ENCODE measurements around the gene FAM43A. TPM values are rescaled to one million over a fixed set of nuclear protein-coding genes. Genes with fewer than 3 reads are reported as not detected.

FAM43A gene
- total RNA-seq, 1 donor from 2014 or later, result 0.12 TPM

DNA sequence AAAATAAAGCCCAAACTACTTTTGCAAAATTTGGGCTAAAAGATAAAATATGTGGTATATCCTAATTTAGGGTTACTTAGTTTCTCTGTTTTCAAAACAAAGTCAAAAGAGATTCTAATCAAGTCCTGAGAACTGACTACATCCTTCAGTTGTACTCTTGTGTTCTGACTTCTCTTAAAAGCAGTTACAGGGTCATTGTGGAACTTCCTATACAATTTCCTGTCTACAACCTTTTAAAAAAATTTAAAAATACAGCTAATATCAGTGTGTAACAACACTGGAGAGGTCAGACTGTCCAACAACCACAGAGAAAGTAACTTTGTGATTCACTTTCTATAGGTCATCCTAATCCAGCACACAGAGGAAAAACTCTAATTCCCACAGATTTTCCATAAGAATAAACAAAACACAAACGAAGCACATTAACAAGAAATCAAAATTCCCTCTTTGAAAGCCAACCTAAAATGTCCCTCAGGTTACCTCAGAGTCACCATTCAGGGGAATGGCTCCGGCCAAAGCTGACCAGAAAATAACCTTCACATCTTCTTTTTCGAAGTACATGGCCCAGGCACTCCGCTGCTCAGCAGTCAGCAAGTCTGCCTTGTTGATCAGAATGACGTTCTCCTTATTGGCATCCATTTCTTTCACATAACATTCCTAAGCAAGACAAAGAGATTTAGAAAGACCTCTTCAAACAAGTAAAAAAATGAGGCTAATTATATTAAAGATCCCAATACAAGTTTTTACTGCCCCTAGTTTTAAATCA, 27.0 kb upstream of the FAM43A start:
- H3K36me3 Mint-ChIP-seq (ENCODE audit: insufficient read depth), result peaks cover 32% of the 10 kb centered on the region
- no peaks in the 10 kb centered on the region for H3K27me3 Mint-ChIP-seq
- no peaks in the 10 kb centered on the region for H3K9me3 Mint-ChIP-seq (ENCODE audit: low read depth)

DNA sequence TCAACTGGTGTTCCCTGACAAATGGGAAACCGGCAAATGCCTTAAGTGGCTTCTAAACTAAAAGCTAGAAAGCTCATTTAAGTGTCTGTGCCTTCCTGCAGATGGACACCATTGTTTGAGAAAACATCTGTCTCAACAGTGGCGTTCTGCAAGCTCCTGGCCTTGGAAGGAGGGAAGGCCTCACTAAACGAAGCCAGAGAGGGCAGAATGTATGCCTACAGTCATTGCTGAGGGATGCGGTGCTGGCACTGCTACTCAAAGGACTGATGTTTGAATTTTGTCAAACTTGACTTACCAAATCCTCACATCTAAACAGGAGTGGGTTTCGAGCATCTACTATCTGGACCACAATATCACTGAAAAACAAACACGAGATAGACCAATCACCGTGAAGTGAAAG, 25.9 kb upstream of the FAM43A start:
- no peak for DNase-seq (ENCODE audit: low spot score, unreplicated experiment)
- TF ChIP-seq, protein P1, sequence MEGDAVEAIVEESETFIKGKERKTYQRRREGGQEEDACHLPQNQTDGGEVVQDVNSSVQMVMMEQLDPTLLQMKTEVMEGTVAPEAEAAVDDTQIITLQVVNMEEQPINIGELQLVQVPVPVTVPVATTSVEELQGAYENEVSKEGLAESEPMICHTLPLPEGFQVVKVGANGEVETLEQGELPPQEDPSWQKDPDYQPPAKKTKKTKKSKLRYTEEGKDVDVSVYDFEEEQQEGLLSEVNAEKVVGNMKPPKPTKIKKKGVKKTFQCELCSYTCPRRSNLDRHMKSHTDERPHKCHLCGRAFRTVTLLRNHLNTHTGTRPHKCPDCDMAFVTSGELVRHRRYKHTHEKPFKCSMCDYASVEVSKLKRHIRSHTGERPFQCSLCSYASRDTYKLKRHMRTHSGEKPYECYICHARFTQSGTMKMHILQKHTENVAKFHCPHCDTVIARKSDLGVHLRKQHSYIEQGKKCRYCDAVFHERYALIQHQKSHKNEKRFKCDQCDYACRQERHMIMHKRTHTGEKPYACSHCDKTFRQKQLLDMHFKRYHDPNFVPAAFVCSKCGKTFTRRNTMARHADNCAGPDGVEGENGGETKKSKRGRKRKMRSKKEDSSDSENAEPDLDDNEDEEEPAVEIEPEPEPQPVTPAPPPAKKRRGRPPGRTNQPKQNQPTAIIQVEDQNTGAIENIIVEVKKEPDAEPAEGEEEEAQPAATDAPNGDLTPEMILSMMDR (IDR thresholded peaks at IDR 0.05; ENCODE audit: unreplicated experiment), result no peak
- H3K27ac Mint-ChIP-seq, result no peak overlapping the region
- no peaks in the 10 kb centered on the region for H3K27me3 Mint-ChIP-seq
- peaks cover 28% of the 10 kb centered on the region for H3K36me3 Mint-ChIP-seq (ENCODE audit: insufficient read depth)
- no peaks in the 10 kb centered on the region for H3K4me1 Mint-ChIP-seq (ENCODE audit: low read depth)
- no peaks in the 10 kb centered on the region for H3K9me3 Mint-ChIP-seq (ENCODE audit: low read depth)
- H3K4me3 Mint-ChIP-seq (ENCODE audit: low read depth), result no peak overlapping the region

More for the DNA sequence above, 27.0 kb upstream of the FAM43A start:
- Mint-ChIP-seq H3K27ac (no peak overlapping the region), H3K4me3 (ENCODE audit: low read depth) (no peak overlapping the region), H3K4me1 (ENCODE audit: low read depth) (no peaks in the 10 kb centered on the region)
- TF ChIP-seq, protein P1 (IDR thresholded peaks at IDR 0.05; ENCODE audit: unreplicated experiment), result no peak
- no peak for DNase-seq (ENCODE audit: low spot score, unreplicated experiment)

DNA sequence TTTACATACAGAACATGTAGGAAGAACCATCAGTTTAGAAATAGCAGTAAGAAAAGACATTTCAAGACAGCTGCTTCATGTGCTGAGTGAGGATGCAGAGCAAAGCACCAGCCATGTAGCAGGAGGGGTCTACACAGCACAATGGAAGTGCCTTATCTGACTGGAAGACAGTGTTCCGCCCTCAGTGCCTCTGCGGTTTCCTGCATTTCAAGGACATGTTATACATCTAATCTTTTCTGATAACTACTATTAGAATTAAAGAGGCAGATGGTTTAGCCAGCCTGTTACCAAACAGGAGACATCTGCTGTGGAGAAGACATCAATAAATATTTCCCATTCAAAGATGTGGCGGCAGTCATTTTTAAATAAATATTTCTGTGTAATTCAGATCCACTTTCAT, 24.3 kb upstream of the FAM43A start:
- H3K27me3 Mint-ChIP-seq, result no peaks in the 10 kb centered on the region
- peaks cover 33% of the 10 kb centered on the region for H3K36me3 Mint-ChIP-seq (ENCODE audit: insufficient read depth)
- H3K27ac Mint-ChIP-seq, result no peak overlapping the region
- DNase-seq (ENCODE audit: low spot score, unreplicated experiment), result no peak
- no peaks in the 10 kb centered on the region for H3K9me3 Mint-ChIP-seq (ENCODE audit: low read depth)
- H3K4me1 Mint-ChIP-seq (ENCODE audit: low read depth), result no peaks in the 10 kb centered on the region
- TF ChIP-seq, protein P1 (IDR thresholded peaks at IDR 0.05; ENCODE audit: unreplicated experiment), result no peak
- no peak overlapping the region for H3K4me3 Mint-ChIP-seq (ENCODE audit: low read depth)

DNA sequence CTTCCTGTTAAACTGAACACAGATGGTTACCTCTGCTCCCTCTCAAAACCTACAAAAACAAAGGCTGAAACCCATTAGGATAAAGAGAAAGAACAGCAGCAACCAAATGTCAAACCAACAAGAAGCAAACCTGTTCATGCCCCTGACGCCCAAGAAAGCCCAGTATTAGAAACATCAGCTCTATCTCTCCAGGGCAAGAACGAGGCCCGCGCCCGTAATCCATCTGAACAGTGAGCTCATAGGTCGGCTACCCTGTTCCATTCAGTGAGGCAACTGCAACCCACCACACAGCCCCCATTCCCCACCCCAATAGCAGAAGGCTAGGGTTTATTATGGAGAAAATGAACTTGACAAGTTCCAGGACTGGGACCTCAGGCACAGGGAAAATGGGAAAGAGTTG, 23.7 kb upstream of the FAM43A start:
- H3K4me3 Mint-ChIP-seq (ENCODE audit: low read depth), result no peak overlapping the region
- DNase-seq (ENCODE audit: low spot score, unreplicated experiment), result no peak
- no peaks in the 10 kb centered on the region for H3K4me1 Mint-ChIP-seq (ENCODE audit: low read depth)
- H3K36me3 Mint-ChIP-seq (ENCODE audit: insufficient read depth), result peaks cover 31% of the 10 kb centered on the region
- no peaks in the 10 kb centered on the region for H3K27me3 Mint-ChIP-seq
- H3K27ac Mint-ChIP-seq, result no peak overlapping the region
- TF ChIP-seq, protein P1 (IDR thresholded peaks at IDR 0.05; ENCODE audit: unreplicated experiment), result no peak
- no peaks in the 10 kb centered on the region for H3K9me3 Mint-ChIP-seq (ENCODE audit: low read depth)

DNA sequence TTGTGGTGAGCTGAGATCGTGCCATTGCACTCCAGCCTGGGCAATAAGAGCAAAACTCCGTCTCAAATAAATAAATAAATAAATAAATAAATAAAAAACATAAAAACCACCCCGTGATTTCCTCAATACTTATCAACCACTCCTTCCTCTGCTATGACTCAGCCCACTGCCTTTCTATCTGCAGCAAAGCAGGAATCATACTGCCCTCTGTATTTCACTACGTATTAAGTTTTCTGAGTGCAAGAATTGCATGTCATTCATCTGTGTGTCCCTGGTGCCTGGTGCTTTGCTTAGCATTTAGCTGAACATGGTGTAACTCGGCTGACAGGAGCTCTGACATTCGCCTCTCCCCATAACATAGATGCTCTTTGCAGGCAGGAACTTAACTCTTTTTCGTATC, 20.8 kb upstream of the FAM43A start:
- Mint-ChIP-seq H3K4me3 (ENCODE audit: low read depth) (no peak overlapping the region), H3K27me3 (no peaks in the 10 kb centered on the region), H3K27ac (no peak overlapping the region), H3K36me3 (ENCODE audit: insufficient read depth) (peaks cover 22% of the 10 kb centered on the region), H3K9me3 (ENCODE audit: low read depth) (no peaks in the 10 kb centered on the region), H3K4me1 (ENCODE audit: low read depth) (peaks cover under 1% of the 10 kb centered on the region)
- TF ChIP-seq, protein P1 (IDR thresholded peaks at IDR 0.05; ENCODE audit: unreplicated experiment), result no peak
- no peak for DNase-seq (ENCODE audit: low spot score, unreplicated experiment)

Data from progenitor cell of endocrine pancreas (in vitro differentiated cells).